ACC112 (cell line): ENCODE measurements around the gene CSDE1.

Source experiments
- H2AFZ ChIP-seq: fragments of 200-600 bp; sonication (generic); one replicate; pipeline ENCODE4 v1.6.0; 2017; ENCODE audit warnings: antibody characterized with exemption, low read length; ENCODE audit not compliant: unreplicated experiment
- H3K27ac ChIP-seq: fragments of 200-600 bp; sonication (generic); 2 replicates; pipeline ENCODE4 v1.5.1; 2014; ENCODE audit warnings: low read depth, mild to moderate bottlenecking, antibody characterized with exemption, low read length, moderate library complexity
- H3K27me3 ChIP-seq: fragments of 200-600 bp; sonication (generic); 2 replicates; pipeline ENCODE4 v1.6.1; 2014; ENCODE audit warnings: mild to moderate bottlenecking, antibody characterized with exemption, low read length, moderate library complexity, mixed read lengths; ENCODE audit not compliant: insufficient read depth
- H3K36me3 ChIP-seq: fragments of 200-600 bp; sonication (generic); 2 replicates; pipeline ENCODE4 v1.6.1; 2016; ENCODE audit warnings: mild to moderate bottlenecking, antibody characterized with exemption, low read length, moderate library complexity, mixed read lengths; ENCODE audit not compliant: insufficient read depth
- H3K4me1 ChIP-seq: fragments of 200-600 bp; sonication (generic); one replicate; pipeline ENCODE4 v1.6.1; 2016; ENCODE audit warnings: low read length, mixed read lengths; ENCODE audit not compliant: insufficient read depth, unreplicated experiment, control insufficient read depth
- H3K4me3 ChIP-seq: fragments of 200-600 bp; sonication (generic); 2 replicates; pipeline ENCODE4 v1.5.1; 2014; ENCODE audit warnings: mild to moderate bottlenecking, low read depth, low read length
- H3K79me2 ChIP-seq: fragments of 200-600 bp; sonication (generic); one replicate; pipeline ENCODE4 v1.6.0; 2016; ENCODE audit warnings: low read length; ENCODE audit not compliant: control insufficient read depth, unreplicated experiment, insufficient read depth

Gene CSDE1

DNA sequence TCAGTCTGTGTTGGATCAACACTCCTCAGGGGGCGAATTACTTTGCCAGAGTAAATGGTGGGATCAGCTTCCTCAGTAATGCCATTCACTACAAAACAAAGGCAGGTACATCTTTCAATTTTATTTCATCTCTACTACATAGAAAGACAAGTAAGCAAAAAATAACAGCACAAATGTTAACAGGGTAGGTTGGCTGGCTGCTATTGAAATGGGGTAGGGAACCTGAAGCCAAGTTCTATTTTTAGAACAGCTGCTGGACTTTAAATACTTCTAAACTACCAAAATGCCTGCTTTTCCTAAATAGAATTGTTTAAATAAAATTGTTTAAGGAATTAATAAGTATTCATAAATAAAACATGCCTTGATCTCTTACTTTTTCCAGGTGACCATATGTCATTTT is 33.9 kb downstream of the CSDE1 start:
- no peak overlapping the region for H3K4me3 ChIP-seq
- no peaks in the 10 kb centered on the region for H3K27me3 ChIP-seq
- peaks cover 11% of the 10 kb centered on the region for H3K4me1 ChIP-seq
- peaks cover 63% of the 10 kb centered on the region for H3K36me3 ChIP-seq
- H3K27ac ChIP-seq = no peak overlapping the region
- H3K79me2 ChIP-seq = no peaks in the 10 kb centered on the region
- H2AFZ ChIP-seq = no peak overlapping the region

- Histone ChIP-seq H3K27me3 (no peaks in the 10 kb centered on the region), H3K4me1 (peaks cover 14% of the 10 kb centered on the region), H3K27ac (no peak overlapping the region), H3K4me3 (no peak overlapping the region), H3K79me2 (no peaks in the 10 kb centered on the region), H2AFZ (no peak overlapping the region), H3K36me3 (peaks cover 68% of the 10 kb centered on the region)
These were observed 34.3 kb downstream of the CSDE1 start for GRCh38 chr1:114723457-114723856.

DNA sequence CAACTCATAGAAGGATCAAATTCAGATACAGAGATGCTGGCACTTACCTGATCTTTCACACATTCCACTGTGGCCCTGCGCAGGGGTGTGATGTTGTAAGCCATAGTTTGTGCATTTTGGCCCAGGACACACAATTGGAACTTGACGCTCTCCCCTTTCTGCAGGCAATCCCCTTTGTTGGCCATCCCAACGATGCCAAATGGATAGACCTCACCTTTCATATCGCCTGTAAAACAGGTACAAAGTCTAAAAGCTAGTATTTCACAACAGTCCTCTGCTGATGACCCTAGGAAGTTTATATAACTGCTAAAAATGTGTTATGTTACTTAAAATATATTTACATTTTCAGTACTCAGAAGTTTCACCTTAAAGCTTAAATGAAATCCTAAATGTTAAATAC is 37.3 kb downstream of the CSDE1 start:
- no peak overlapping the region for H3K4me3 ChIP-seq
- no peaks in the 10 kb centered on the region for H3K27me3 ChIP-seq
- no peak overlapping the region for H2AFZ ChIP-seq
- peaks cover 16% of the 10 kb centered on the region for H3K4me1 ChIP-seq
- H3K27ac ChIP-seq = no peak overlapping the region
- H3K36me3 ChIP-seq = peaks cover 62% of the 10 kb centered on the region
- H3K79me2 ChIP-seq = peaks cover 11% of the 10 kb centered on the region

- Histone ChIP-seq H3K4me1 (peaks cover 20% of the 10 kb centered on the region), H3K36me3 (peaks cover 51% of the 10 kb centered on the region), H2AFZ (no peak overlapping the region), H3K79me2 (peaks cover 18% of the 10 kb centered on the region), H3K27ac (peak overlapping the region; percentile 67), H3K27me3 (no peaks in the 10 kb centered on the region), H3K4me3 (no peak overlapping the region)
These were observed 38.4 kb downstream of the CSDE1 start for GRCh38 chr1:114719424-114719787.

- H3K4me1 ChIP-seq = peaks cover 20% of the 10 kb centered on the region
- H3K27ac ChIP-seq = peak overlapping the region; percentile 67
- peaks cover 52% of the 10 kb centered on the region for H3K36me3 ChIP-seq
- no peaks in the 10 kb centered on the region for H3K27me3 ChIP-seq
- peaks cover 23% of the 10 kb centered on the region for H3K79me2 ChIP-seq
- H3K4me3 ChIP-seq = no peak overlapping the region
- H2AFZ ChIP-seq = no peak overlapping the region
These were observed 38.9 kb downstream of the CSDE1 start for GRCh38 chr1:114718661-114719423.

GRCh38 chr1:114716304-114717170 is 41.2 kb downstream of the CSDE1 start, which contains the start of gene NRAS:
NRAS (minus strand) TSS chr1:114716771; CDS start chr1:114716160, 611 bp downstream.
- Histone ChIP-seq H2AFZ (peak within 1 kb of the TSS; percentile 90), H3K79me2 (peaks cover 38% of the 10 kb centered on the region), H3K27me3 (no peaks in the 10 kb centered on the region), H3K36me3 (peaks cover 53% of the 10 kb centered on the region), H3K4me3 (peak within 1 kb of the TSS; percentile 98), H3K27ac (peak within 1 kb of the TSS; percentile 97), H3K4me1 (peaks cover 20% of the 10 kb centered on the region)

- Histone ChIP-seq H3K4me1 (peaks cover 20% of the 10 kb centered on the region), H3K79me2 (peaks cover 38% of the 10 kb centered on the region), H3K27me3 (no peaks in the 10 kb centered on the region), H3K36me3 (peaks cover 51% of the 10 kb centered on the region), H3K27ac (peak overlapping the region; percentile 97), H3K4me3 (peak overlapping the region; percentile 98), H2AFZ (peak overlapping the region; percentile 90)
These were observed 41.9 kb downstream of the CSDE1 start for GRCh38 chr1:114715952-114716303.

DNA sequence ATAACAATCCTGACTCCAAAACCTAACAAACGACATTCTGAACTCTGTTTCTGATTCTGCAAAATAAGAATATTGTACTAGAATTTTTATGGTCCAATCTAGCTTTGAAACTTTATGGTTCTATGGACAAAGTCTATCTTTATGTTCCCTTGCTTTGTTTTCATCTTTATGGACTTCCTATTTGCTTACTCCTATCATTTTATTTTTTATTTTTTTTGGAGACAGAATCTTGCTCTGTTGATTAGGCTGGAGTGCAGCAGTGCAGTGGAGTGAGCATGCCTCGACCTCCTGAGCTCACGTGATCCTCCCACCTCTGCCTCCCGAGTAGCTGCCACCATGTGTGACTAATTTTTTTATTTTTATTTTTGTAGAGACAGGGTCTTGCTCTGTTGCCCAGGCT is 44.8 kb downstream of the CSDE1 start:
- H3K4me1 ChIP-seq = peaks cover 6% of the 10 kb centered on the region
- H3K36me3 ChIP-seq = peaks cover 36% of the 10 kb centered on the region
- H2AFZ ChIP-seq = no peak overlapping the region
- H3K4me3 ChIP-seq = no peak overlapping the region
- peaks cover 38% of the 10 kb centered on the region for H3K79me2 ChIP-seq
- H3K27ac ChIP-seq = no peak overlapping the region
- H3K27me3 ChIP-seq = no peaks in the 10 kb centered on the region

DNA sequence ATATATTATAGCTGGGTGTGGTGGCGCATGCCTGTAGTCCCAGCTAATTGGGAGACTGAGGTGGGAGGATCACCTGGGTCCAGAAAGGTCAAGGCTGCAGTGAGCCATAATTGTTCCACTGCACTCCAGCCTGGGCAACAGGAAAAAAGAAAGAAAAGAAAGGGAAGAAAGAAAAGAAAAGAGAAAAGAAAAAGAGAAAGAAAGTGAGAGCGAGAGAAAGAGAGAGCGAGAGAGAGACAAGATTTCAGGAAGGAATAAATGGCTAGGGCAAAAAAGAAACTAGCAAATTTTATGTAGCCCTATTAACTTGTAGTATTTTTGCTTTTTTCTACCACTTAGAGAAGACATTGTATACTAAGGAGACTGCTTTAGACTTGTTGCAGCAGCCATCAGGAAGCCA is 47.4 kb downstream of the CSDE1 start:
- H3K27me3 ChIP-seq = no peaks in the 10 kb centered on the region
- H2AFZ ChIP-seq = no peak overlapping the region
- no peak overlapping the region for H3K27ac ChIP-seq
- H3K79me2 ChIP-seq = peaks cover 26% of the 10 kb centered on the region
- H3K4me1 ChIP-seq = peaks cover 3% of the 10 kb centered on the region
- H3K36me3 ChIP-seq = peaks cover 51% of the 10 kb centered on the region
- no peak overlapping the region for H3K4me3 ChIP-seq

GRCh38 chr1:114707604-114708003 is 50.2 kb downstream of the CSDE1 start:
- Histone ChIP-seq H3K4me1 (no peaks in the 10 kb centered on the region), H3K27me3 (no peaks in the 10 kb centered on the region), H3K36me3 (peaks cover 34% of the 10 kb centered on the region), H2AFZ (no peak overlapping the region), H3K79me2 (peaks cover 8% of the 10 kb centered on the region), H3K4me3 (no peak overlapping the region), H3K27ac (no peak overlapping the region)
